Measurements from ENCODE around the gene OBP2B.
"Not testable (repeated sequence)": the region's sequence is repeated elsewhere in the genome, so short reads cannot be mapped to it uniquely, and the experiment has no call there.

OBP2B gene

GRCh38 chr9:133223159-133223756 lies 14.2 kb upstream of the OBP2B start:
- not testable (repeated sequence) for DNase-seq (ENCODE audit: low read depth in 3 of 3)

GRCh38 chr9:133221994-133222393 lies 12.9 kb upstream of the OBP2B start:
- not testable (repeated sequence) for DNase-seq (ENCODE audit: low read depth in 3 of 3)

GRCh38 chr9:133221177-133221809 lies 12.2 kb upstream of the OBP2B start:
- DNase-seq (ENCODE audit: low read depth in 3 of 3): no peak

GRCh38 chr9:133218049-133218975 lies 9.3 kb upstream of the OBP2B start:
- DNase-seq (ENCODE audit: low read depth in 3 of 3): not testable (repeated sequence)

GRCh38 chr9:133217333-133217988 lies 8.4 kb upstream of the OBP2B start:
- DNase-seq (ENCODE audit: low read depth in 3 of 3): not testable (repeated sequence)

GRCh38 chr9:133214276-133214675 lies 5.2 kb upstream of the OBP2B start:
- not testable (repeated sequence) for DNase-seq (ENCODE audit: low read depth in 3 of 3)

GRCh38 chr9:133210609-133211008 lies 1.6 kb upstream of the OBP2B start:
- no peak for DNase-seq (ENCODE audit: low read depth in 3 of 3)

- DNase-seq (ENCODE audit: low read depth in 3 of 3): no peak
These were observed 1.1 kb upstream of the OBP2B start for GRCh38 chr9:133210202-133210532.

- not testable (repeated sequence) for DNase-seq (ENCODE audit: low read depth in 3 of 3)
These were observed 514 bp upstream of the OBP2B start for GRCh38 chr9:133209327-133210201.

GRCh38 chr9:133208171-133208879 lies 725 bp downstream of the OBP2B start:
- DNase-seq (ENCODE audit: low read depth in 3 of 3): not testable (repeated sequence)

GRCh38 chr9:133207540-133208170 lies 1.4 kb downstream of the OBP2B start:
- no peak for DNase-seq (ENCODE audit: low read depth in 3 of 3)

GRCh38 chr9:133207021-133207531 lies 2.0 kb downstream of the OBP2B start:
- no peak for DNase-seq (ENCODE audit: low read depth in 3 of 3)

GRCh38 chr9:133205996-133206931 lies 2.8 kb downstream of the OBP2B start:
- DNase-seq (ENCODE audit: low read depth in 3 of 3): no peak

GRCh38 chr9:133205481-133205887 lies 3.6 kb downstream of the OBP2B start:
- DNase-seq (ENCODE audit: low read depth in 3 of 3): not testable (repeated sequence)

GRCh38 chr9:133204993-133205336 lies 4.1 kb downstream of the OBP2B start:
- DNase-seq (ENCODE audit: low read depth in 3 of 3): no peak

- DNase-seq (ENCODE audit: low read depth in 3 of 3): no peak
These were observed 4.6 kb downstream of the OBP2B start for GRCh38 chr9:133204335-133204992.

GRCh38 chr9:133203506-133204075 lies 5.5 kb downstream of the OBP2B start:
- no peak for DNase-seq (ENCODE audit: low read depth in 3 of 3)
